Endodermal cell (in vitro differentiated cells): Measurements from ENCODE around the gene PLSCR4. TPM values are rescaled to one million over a fixed set of nuclear protein-coding genes. Genes with fewer than 3 reads are reported as not detected.

Source experiments
- DNase-seq: peaks from one replicate; pipeline ENCODE4 v3.0.0-alpha.2; 2017
- H3K27ac ChIP-seq: 2 replicates; pipeline ENCODE4 v1.5.1; 2013; ENCODE audit warnings: mild to moderate bottlenecking, low read depth, low read length, moderate library complexity
- H3K27me3 ChIP-seq: 2 replicates; pipeline ENCODE4 v1.6.1; 2013; ENCODE audit warnings: mild to moderate bottlenecking, low read length, moderate library complexity; ENCODE audit not compliant: insufficient read depth, control insufficient read depth, poor library complexity, severe bottlenecking
- H3K36me3 ChIP-seq: 2 replicates; pipeline ENCODE4 v1.7.0; 2013; ENCODE audit warnings: mild to moderate bottlenecking, low read length, moderate library complexity; ENCODE audit not compliant: control insufficient read depth, insufficient read depth
- H3K4me1 ChIP-seq: one replicate; pipeline ENCODE4 v1.7.0; 2013; ENCODE audit warnings: low read length; ENCODE audit not compliant: control insufficient read depth, insufficient read depth
- H3K4me3 ChIP-seq: 2 replicates; pipeline ENCODE4 v1.5.1; 2013; ENCODE audit warnings: mild to moderate bottlenecking, low read length, moderate library complexity
- H3K9ac ChIP-seq: 2 replicates; pipeline ENCODE4 v1.6.1; 2013; ENCODE audit warnings: mild to moderate bottlenecking, low read length, moderate library complexity; ENCODE audit not compliant: poor library complexity, severe bottlenecking; ENCODE audit errors: extremely low read depth
- H3K9me3 ChIP-seq: 2 replicates; pipeline ENCODE4 v1.6.1; 2013; ENCODE audit warnings: mild to moderate bottlenecking, low read length, moderate library complexity; ENCODE audit not compliant: control insufficient read depth
- H3K27ac Mint-ChIP-seq: 2 replicates; pipeline ENCODE4 v1.8.0; 2020; ENCODE audit warnings: mixed read lengths
- H3K27me3 Mint-ChIP-seq: 2 replicates; pipeline ENCODE4 v1.8.0; 2021; ENCODE audit warnings: mild to moderate bottlenecking, mixed read lengths; ENCODE audit not compliant: insufficient read depth
- H3K36me3 Mint-ChIP-seq: 2 replicates; pipeline ENCODE4 v1.8.0; 2020; ENCODE audit warnings: low read depth, mixed read lengths
- H3K4me1 Mint-ChIP-seq: 2 replicates; pipeline ENCODE4 v1.8.0; 2020; ENCODE audit warnings: mixed read lengths
- H3K4me3 Mint-ChIP-seq: 2 replicates; pipeline ENCODE4 v1.8.0; 2020; ENCODE audit warnings: mild to moderate bottlenecking, moderate library complexity, mixed read lengths
- H3K9me3 Mint-ChIP-seq: 2 replicates; pipeline ENCODE4 v1.8.0; 2020; ENCODE audit warnings: mild to moderate bottlenecking, mixed read lengths
- WGBS, 2 experiments: methylation state at CpG; one replicate each; pipeline versions ENCODE4 v1.1.5 to v1.1.7; 2013; ENCODE audit warnings: missing lambda C conversion rate in 2 of 2, mixed read lengths in 1 of 2; ENCODE audit not compliant: insufficient coverage in 1 of 2, insufficient read length in 1 of 2; 5-methylcytosine and 5-hydroxymethylcytosine counted together
- total RNA-seq, 2 donors: library from RNA; stranded (reverse); fragmentation: NEBNext Ultra II Directional in 1 of 2; extraction: Animal tissue kit (Norgen Biotek cat#: 25700) in 1 of 2; gene quantifications; 2 replicates in 1 of 2; 3 replicates in 1 of 2; pipeline ENCODE4 v1.2.1, GENCODE V29; 2021
- TF ChIP-seq, protein P1 (sequence below): fragments of 200-600 bp; sonication (generic); conservative IDR thresholded peaks from 2 replicates; pipeline ENCODE4 v1.5.0; 2021; ENCODE audit warnings: antibody characterized with exemption, mild to moderate bottlenecking

The PLSCR4 gene
- total RNA-seq, 2 donors from 2014 or later, result 9.3 to 12.3 TPM

DNA sequence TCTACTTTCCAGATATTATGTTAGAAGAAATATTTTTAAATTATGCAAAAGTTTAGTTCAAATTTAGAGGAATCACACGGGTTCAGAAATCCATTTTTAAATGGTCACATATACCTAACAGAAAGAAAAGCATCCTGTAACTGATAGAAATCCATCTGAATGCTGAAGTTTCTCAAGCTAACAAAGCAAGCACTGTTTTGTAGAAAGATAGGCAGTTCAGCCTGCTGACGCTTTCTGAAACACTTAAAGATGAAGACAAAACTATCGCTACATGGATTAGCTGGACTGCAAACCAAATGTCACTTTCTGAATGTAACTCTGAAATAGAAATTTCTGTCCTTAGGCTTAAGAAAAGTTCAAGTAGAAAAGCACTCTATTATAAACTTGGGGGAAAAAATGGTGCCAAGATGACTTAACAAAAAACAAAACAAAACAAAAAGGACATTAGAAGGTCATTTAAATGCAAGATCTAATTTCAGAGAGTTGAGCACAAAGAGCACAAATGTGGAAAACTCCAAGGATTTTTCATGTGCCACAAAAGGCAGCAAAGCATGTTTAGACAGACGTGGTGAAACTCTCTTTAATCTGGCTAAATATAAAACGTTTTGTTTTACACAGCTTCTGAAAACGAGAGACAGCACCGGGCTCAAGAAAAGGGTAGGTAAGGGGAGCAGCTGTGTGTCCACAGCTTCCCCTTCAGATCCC, 91.1 kb downstream of the PLSCR4 start:
- Histone ChIP-seq H3K9me3 (no peaks in the 10 kb centered on the region), H3K4me3 (peak overlapping the region; percentile 85), H3K36me3 (peaks cover 3% of the 10 kb centered on the region), H3K4me1 (no peaks in the 10 kb centered on the region), H3K27me3 (no peaks in the 10 kb centered on the region), H3K9ac (peak overlapping the region; percentile 68), H3K27ac (peak overlapping the region; percentile 45)
- TF ChIP-seq, protein P1, sequence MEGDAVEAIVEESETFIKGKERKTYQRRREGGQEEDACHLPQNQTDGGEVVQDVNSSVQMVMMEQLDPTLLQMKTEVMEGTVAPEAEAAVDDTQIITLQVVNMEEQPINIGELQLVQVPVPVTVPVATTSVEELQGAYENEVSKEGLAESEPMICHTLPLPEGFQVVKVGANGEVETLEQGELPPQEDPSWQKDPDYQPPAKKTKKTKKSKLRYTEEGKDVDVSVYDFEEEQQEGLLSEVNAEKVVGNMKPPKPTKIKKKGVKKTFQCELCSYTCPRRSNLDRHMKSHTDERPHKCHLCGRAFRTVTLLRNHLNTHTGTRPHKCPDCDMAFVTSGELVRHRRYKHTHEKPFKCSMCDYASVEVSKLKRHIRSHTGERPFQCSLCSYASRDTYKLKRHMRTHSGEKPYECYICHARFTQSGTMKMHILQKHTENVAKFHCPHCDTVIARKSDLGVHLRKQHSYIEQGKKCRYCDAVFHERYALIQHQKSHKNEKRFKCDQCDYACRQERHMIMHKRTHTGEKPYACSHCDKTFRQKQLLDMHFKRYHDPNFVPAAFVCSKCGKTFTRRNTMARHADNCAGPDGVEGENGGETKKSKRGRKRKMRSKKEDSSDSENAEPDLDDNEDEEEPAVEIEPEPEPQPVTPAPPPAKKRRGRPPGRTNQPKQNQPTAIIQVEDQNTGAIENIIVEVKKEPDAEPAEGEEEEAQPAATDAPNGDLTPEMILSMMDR, result no peak
- Mint-ChIP-seq H3K4me3 (peak overlapping the region; percentile 73), H3K27ac (peak overlapping the region; percentile 69), H3K27me3 (peaks cover 19% of the 10 kb centered on the region), H3K9me3 (no peaks in the 10 kb centered on the region), H3K36me3 (peaks cover 1% of the 10 kb centered on the region), H3K4me1 (peaks cover 25% of the 10 kb centered on the region)
- 3 to 23% methylated on average over 5 to 7 of the region's 7 CpGs for WGBS, 2 experiments
- DNase-seq, result no peak

- 87 to 94% methylated on average over 3 to 4 of the region's 4 CpGs for WGBS, 2 experiments
- H3K4me3 Mint-ChIP-seq, result peak overlapping the region; percentile 73
Observed at GRCh38 chr3:146159037-146159436, 91.9 kb downstream of the PLSCR4 start.

GRCh38 chr3:146157325-146158060, 93.4 kb downstream of the PLSCR4 start:
- peaks cover 3% of the 10 kb centered on the region for H3K36me3 ChIP-seq
- H3K36me3 Mint-ChIP-seq, result no peaks in the 10 kb centered on the region
- DNase-seq, result no peak
- peaks cover 33% of the 10 kb centered on the region for H3K4me1 Mint-ChIP-seq
- no peaks in the 10 kb centered on the region for H3K9me3 Mint-ChIP-seq
- H3K9me3 ChIP-seq, result no peaks in the 10 kb centered on the region
- 97% methylated on average over 2 of the region's 2 CpGs; no CpG with 5 or more reads in 1 of the 2 experiments for WGBS, 2 experiments
- no peaks in the 10 kb centered on the region for H3K27me3 ChIP-seq
- peak overlapping the region; percentile 85 for H3K4me3 ChIP-seq
- no peak overlapping the region for H3K27ac ChIP-seq
- H3K4me3 Mint-ChIP-seq, result no peak overlapping the region
- TF ChIP-seq, protein P1, result no peak
- H3K27me3 Mint-ChIP-seq, result peaks cover 10% of the 10 kb centered on the region
- no peak overlapping the region for H3K9ac ChIP-seq
- no peak overlapping the region for H3K27ac Mint-ChIP-seq
- no peaks in the 10 kb centered on the region for H3K4me1 ChIP-seq

More at GRCh38 chr3:146159037-146159436, 91.9 kb downstream of the PLSCR4 start:
- H3K27me3 ChIP-seq, result no peaks in the 10 kb centered on the region
- peak overlapping the region; percentile 68 for H3K9ac ChIP-seq
- H3K9me3 ChIP-seq, result no peaks in the 10 kb centered on the region
- peaks cover 22% of the 10 kb centered on the region for H3K4me1 Mint-ChIP-seq
- peaks cover 19% of the 10 kb centered on the region for H3K27me3 Mint-ChIP-seq
- no peaks in the 10 kb centered on the region for H3K4me1 ChIP-seq
- peaks cover 3% of the 10 kb centered on the region for H3K36me3 ChIP-seq
- DNase-seq, result no peak
- H3K36me3 Mint-ChIP-seq, result peaks cover 1% of the 10 kb centered on the region
- H3K9me3 Mint-ChIP-seq, result no peaks in the 10 kb centered on the region
- H3K27ac Mint-ChIP-seq, result no peak overlapping the region
- TF ChIP-seq, protein P1, result no peak
- H3K27ac ChIP-seq, result no peak overlapping the region
- H3K4me3 ChIP-seq, result peak overlapping the region; percentile 85
